Tibial nerve (tissue), 4 donors: Measurements from ENCODE around the gene SETD2. TPM values are rescaled to one million over a fixed set of nuclear protein-coding genes. Genes with fewer than 3 reads are reported as not detected.
"Not testable (repeated sequence)": the region's sequence is repeated elsewhere in the genome, so short reads cannot be mapped to it uniquely, and the experiment has no call there.

Experiments used
- DNase-seq, 2 donors: peaks; one replicate each; pipeline ENCODE4 v3.0.0-alpha.2; 2019; ENCODE audit warnings: low spot score in 2 of 2
- H3K27ac ChIP-seq, 4 donors: fragments of 200-600 bp; sonication (generic) in 3 of 4; one replicate each; pipeline ENCODE4 v1.5.1; 2017 to 2019; ENCODE audit warnings: mild to moderate bottlenecking in 1 of 4
- H3K27me3 ChIP-seq, 2 donors: fragments of 200-600 bp; sonication (generic) in 1 of 2; one replicate each; pipeline versions ENCODE4 v1.5.1 to v1.6.0; 2017 to 2019
- H3K36me3 ChIP-seq, 3 donors: fragments of 200-600 bp; sonication (generic); one replicate each; pipeline ENCODE4 v1.5.1; 2018 to 2019
- H3K4me1 ChIP-seq, 4 donors: fragments of 200-600 bp; sonication (generic) in 3 of 4; one replicate each; pipeline ENCODE4 v1.5.1; 2017 to 2019
- H3K4me3 ChIP-seq, 4 donors: fragments of 200-600 bp; sonication (generic) in 3 of 4; one replicate each; pipeline ENCODE4 v1.5.1; 2017 to 2019; ENCODE audit warnings: mild to moderate bottlenecking in 1 of 4, moderate library complexity in 1 of 4
- H3K9me3 ChIP-seq, 4 donors: fragments of 200-600 bp; sonication (generic) in 3 of 4; one replicate each; pipeline ENCODE4 v1.5.1; 2017 to 2019
- CTCF ChIP-seq, 5 experiments: fragments of 200-600 bp in 3 of 5; fragments of 450-650 bp in 2 of 5; sonication (generic) in 3 of 5; IDR thresholded peaks; one replicate each; pipeline ENCODE4 v1.5.1; 2016 to 2019; ENCODE audit warnings: antibody characterized with exemption in 5 of 5, mild to moderate bottlenecking in 3 of 5, moderate library complexity in 2 of 5
- EP300 ChIP-seq, 2 donors: sonication (generic); formaldehyde crosslinking; IDR thresholded peaks; one replicate each; pipeline ENCODE4 v1.6.1; 2017; ENCODE audit warnings: antibody characterized with exemption in 2 of 2, mild to moderate bottlenecking in 1 of 2
- POLR2A ChIP-seq, 2 donors: fragments of 450-650 bp; IDR thresholded peaks; one replicate each; pipeline ENCODE4 v1.6.1; 2017; ENCODE audit warnings: antibody characterized with exemption in 2 of 2, mild to moderate bottlenecking in 2 of 2, moderate library complexity in 2 of 2
- WGBS, 2 donors: methylation state at CpG; one replicate each; pipeline ENCODE4 v1.1.5; 2018; 5-methylcytosine and 5-hydroxymethylcytosine counted together
- total RNA-seq, 4 donors: library from RNA; depleted of rRNA; stranded (reverse); fragments of >200 nt; gene quantifications; one replicate each; pipeline ENCODE4 v1.1.0, GENCODE V29; 2016

The SETD2 gene
- total RNA-seq, 4 donors from 2014 or later: 55.5 to 69.6 (median 64.7) TPM

DNA sequence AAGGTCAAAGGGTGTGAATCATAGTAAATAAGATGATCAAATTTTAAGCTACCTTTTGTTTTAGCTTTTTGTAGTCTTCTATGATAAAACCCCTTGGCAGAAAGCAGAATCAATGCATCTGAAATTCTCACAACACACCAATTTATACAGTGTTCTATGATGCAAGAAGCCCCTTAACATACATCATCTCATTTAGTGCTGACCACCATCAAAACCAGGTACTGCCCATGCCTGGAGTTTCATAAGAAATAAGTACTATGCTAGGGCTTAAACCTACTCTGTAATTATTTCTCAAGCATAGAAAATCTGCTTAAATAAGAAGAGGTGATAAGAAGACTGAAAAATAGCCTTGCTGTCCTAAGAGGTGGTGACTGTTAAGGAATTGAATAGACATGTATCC is 116.8 kb downstream of the SETD2 start:
- peaks cover 0 to 4% (median 0%) of the 10 kb centered on the region in 4 donors for H3K4me1 ChIP-seq
- H3K27ac ChIP-seq: no peak overlapping the region
- peaks cover 0 to 38% (median 0%) of the 10 kb centered on the region in 3 donors for H3K36me3 ChIP-seq
- no peaks in the 10 kb centered on the region for H3K27me3 ChIP-seq
- no peak for DNase-seq
- TF ChIP-seq CTCF (IDR thresholded peaks at IDR 0.05) (no peak), POLR2A (IDR thresholded peaks at IDR 0.05) (no peak), EP300 (IDR thresholded peaks at IDR 0.05) (no peak)
- no peaks in the 10 kb centered on the region for H3K9me3 ChIP-seq
- H3K4me3 ChIP-seq: no peak overlapping the region

DNA sequence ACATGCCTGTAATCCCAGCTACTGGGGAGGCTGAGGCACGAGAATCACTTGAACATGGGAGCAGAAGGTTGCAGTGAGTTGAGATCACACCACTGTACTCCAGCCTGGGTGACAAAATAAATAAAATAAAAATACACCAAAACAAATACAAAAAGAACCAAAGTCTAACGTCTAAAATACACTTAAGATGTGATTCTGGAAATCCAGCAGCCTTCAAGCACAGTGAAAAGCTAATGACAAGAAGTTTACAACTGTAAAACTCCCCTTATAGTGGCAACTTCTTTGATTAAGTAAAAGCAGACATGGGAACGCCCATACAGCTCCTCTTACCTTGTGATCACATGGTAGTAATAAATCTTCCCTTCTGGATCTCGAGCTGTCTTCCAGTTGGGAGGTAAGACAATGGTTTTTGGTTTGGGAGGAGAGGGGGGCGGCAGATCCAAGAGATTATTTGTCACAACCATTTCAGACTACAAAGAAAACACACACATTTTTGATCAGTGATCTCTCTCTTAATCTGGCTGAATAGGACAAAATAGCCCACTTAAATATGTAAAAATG is 121.6 kb downstream of the SETD2 start:
- Histone ChIP-seq H3K4me1 (peaks cover 0 to under 1% (median 0%) of the 10 kb centered on the region in 4 donors), H3K36me3 (peaks cover 2 to 84% (median 17%) of the 10 kb centered on the region in 3 donors), H3K27me3 (no peaks in the 10 kb centered on the region), H3K27ac (no peak overlapping the region), H3K4me3 (no peak overlapping the region), H3K9me3 (no peaks in the 10 kb centered on the region)
- DNase-seq: no peak
- TF ChIP-seq CTCF (IDR thresholded peaks at IDR 0.05): no peak
- no peak for TF ChIP-seq EP300 (IDR thresholded peaks at IDR 0.05)
- TF ChIP-seq POLR2A (IDR thresholded peaks at IDR 0.05): no peak
- WGBS, 2 donors: 74 to 78% methylated on average over 5 of the region's 5 CpGs

- no peak overlapping the region for H3K4me3 ChIP-seq
- TF ChIP-seq POLR2A (IDR thresholded peaks at IDR 0.05): no peak
- WGBS, 2 donors: 83 to 88% methylated on average over 3 of the region's 3 CpGs
- H3K36me3 ChIP-seq: peaks cover 7 to 90% (median 21%) of the 10 kb centered on the region in 3 donors
- DNase-seq: no peak
- no peaks in the 10 kb centered on the region for H3K27me3 ChIP-seq
- no peaks in the 10 kb centered on the region for H3K4me1 ChIP-seq
- no peaks in the 10 kb centered on the region for H3K9me3 ChIP-seq
- no peak overlapping the region for H3K27ac ChIP-seq
Observed at GRCh38 chr3:47041114-47041513, 122.8 kb downstream of the SETD2 start.

DNA sequence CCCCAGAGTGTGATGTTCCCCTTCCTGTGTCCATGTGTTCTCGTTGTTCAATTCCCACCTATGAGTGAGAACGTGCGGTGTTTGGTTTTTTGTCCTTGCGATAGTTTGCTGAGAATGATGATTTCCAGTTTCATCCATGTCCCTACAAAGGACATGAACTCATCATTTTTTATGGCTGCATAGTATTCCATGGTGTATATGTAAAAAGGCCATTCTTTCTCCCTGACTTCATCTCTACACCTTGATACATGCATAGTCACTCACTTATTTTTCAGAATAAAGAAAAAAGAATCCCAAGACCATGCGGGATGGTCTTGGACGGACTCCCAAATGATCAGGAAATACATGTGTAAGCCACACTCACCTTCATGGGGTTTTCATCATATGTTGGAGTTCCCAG is 126.6 kb downstream of the SETD2 start:
- not testable (repeated sequence) for H3K27ac ChIP-seq, DNase-seq, H3K27me3 ChIP-seq, H3K4me3 ChIP-seq, H3K4me1 ChIP-seq, H3K9me3 ChIP-seq
- H3K36me3 ChIP-seq: peaks cover 7 to 85% (median 21%) of the 10 kb centered on the region in 3 donors
- WGBS, 2 donors: 72 to 81% methylated on average over 4 to 6 of the region's 6 CpGs

DNA sequence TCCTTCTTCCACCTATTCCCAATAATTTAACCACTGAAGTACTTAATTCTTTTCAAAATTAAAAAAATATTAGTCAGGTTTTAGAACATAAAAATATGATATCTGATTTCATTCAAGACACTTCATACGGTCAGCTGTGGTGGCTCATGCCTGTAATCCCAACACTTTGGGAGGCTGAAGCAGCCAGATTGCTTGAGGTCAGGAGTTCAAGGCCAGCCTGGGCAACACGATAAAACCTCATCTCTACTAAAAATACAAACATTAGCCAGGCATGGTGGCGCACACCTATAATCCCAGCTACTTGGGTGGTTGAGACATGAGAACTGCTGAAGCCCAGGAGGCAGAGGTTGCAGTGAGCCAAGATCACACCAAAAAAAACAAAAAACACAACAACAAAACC is 127.8 kb downstream of the SETD2 start:
- peaks cover 0 to 4% (median 0%) of the 10 kb centered on the region in 4 donors for H3K4me1 ChIP-seq
- H3K27me3 ChIP-seq: no peaks in the 10 kb centered on the region
- H3K4me3 ChIP-seq: no peak overlapping the region
- TF ChIP-seq EP300 (IDR thresholded peaks at IDR 0.05): no peak
- no peak for TF ChIP-seq CTCF (IDR thresholded peaks at IDR 0.05)
- no peak for TF ChIP-seq POLR2A (IDR thresholded peaks at IDR 0.05)
- peaks cover 7 to 79% (median 15%) of the 10 kb centered on the region in 3 donors for H3K36me3 ChIP-seq
- WGBS, 2 donors: 65 to 75% methylated on average over 3 of the region's 3 CpGs
- no peak for DNase-seq
- no peak overlapping the region for H3K27ac ChIP-seq
- no peaks in the 10 kb centered on the region for H3K9me3 ChIP-seq

- 71 to 73% methylated on average over 2 of the region's 2 CpGs for WGBS, 2 donors
- Histone ChIP-seq H3K4me3 (no peak overlapping the region), H3K27ac (no peak overlapping the region), H3K27me3 (no peaks in the 10 kb centered on the region), H3K36me3 (peaks cover 7 to 74% (median 10%) of the 10 kb centered on the region in 3 donors), H3K9me3 (no peaks in the 10 kb centered on the region), H3K4me1 (peaks cover 0 to 4% (median 0%) of the 10 kb centered on the region in 4 donors)
- no peak for TF ChIP-seq EP300 (IDR thresholded peaks at IDR 0.05)
- no peak for TF ChIP-seq POLR2A (IDR thresholded peaks at IDR 0.05)
- TF ChIP-seq CTCF (IDR thresholded peaks at IDR 0.05): no peak
- no peak for DNase-seq
Observed at GRCh38 chr3:47035645-47036044, 128.3 kb downstream of the SETD2 start.
